Breast epithelium (tissue), 4 donors: ENCODE measurements around the gene COL4A2. TPM values are rescaled to one million over a fixed set of nuclear protein-coding genes. Genes with fewer than 3 reads are reported as not detected.

Experiments used
- DNase-seq, 2 donors: peaks; one replicate each; pipeline ENCODE4 v3.0.0-alpha.2; 2019; ENCODE audit warnings: low spot score in 2 of 2
- H3K27ac ChIP-seq, 2 donors: fragments of 200-600 bp; sonication (generic) in 1 of 2; one replicate each; pipeline ENCODE4 v1.5.1; 2016 to 2019; ENCODE audit warnings: mild to moderate bottlenecking in 1 of 2
- H3K27me3 ChIP-seq, 2 donors: fragments of 200-600 bp; sonication (generic) in 1 of 2; one replicate each; pipeline versions ENCODE4 v1.5.1 to v1.6.0; 2017 to 2019; ENCODE audit warnings: control low read depth in 1 of 2, mild to moderate bottlenecking in 1 of 2
- H3K36me3 ChIP-seq: fragments of 200-600 bp; one replicate; pipeline ENCODE4 v1.5.1; 2019
- H3K4me1 ChIP-seq, 2 donors: fragments of 200-600 bp; sonication (generic); one replicate each; pipeline ENCODE4 v1.5.1; 2016 to 2019; ENCODE audit warnings: control low read depth in 1 of 2
- H3K4me3 ChIP-seq, 3 donors: fragments of 200-600 bp; sonication (generic); 1 replicate in 2 of 3; 2 replicates in 1 of 3; pipeline ENCODE4 v1.5.1; 2016 to 2019; ENCODE audit warnings: mild to moderate bottlenecking in 3 of 3, moderate library complexity in 2 of 3
- H3K9me3 ChIP-seq, 2 donors: fragments of 200-600 bp; sonication (generic) in 1 of 2; one replicate each; pipeline ENCODE4 v1.5.1; 2016 to 2019; ENCODE audit warnings: control low read depth in 1 of 2
- POLR2A ChIP-seq: fragments of 450-650 bp; IDR thresholded peaks from one replicate; pipeline ENCODE4 v1.6.1; 2016; ENCODE audit warnings: antibody characterized with exemption, mild to moderate bottlenecking, moderate library complexity
- POLR2AphosphoS5 ChIP-seq, 3 donors: sonication (generic); formaldehyde crosslinking; IDR thresholded peaks; one replicate each; pipeline ENCODE4 v1.6.1; 2017; ENCODE audit warnings: antibody characterized with exemption in 3 of 3
- intact Hi-C: fragments of 100-400 bp; cut with DNase I; formaldehyde crosslinking; loops from one replicate; pipeline ENCODE4 v1.15.1; 2023; ENCODE audit warnings: low total_unique reads
- total RNA-seq, 3 donors: library from RNA; depleted of rRNA; stranded (reverse); fragments of >200 nt; gene quantifications; one replicate each; pipeline ENCODE4 v1.1.0, GENCODE V29; 2016
- TF ChIP-seq, protein P1 (sequence below), 3 donors: fragments of 450-650 bp; IDR thresholded peaks; one replicate each; pipeline ENCODE4 v1.5.1; 2016 to 2017; ENCODE audit warnings: antibody characterized with exemption in 3 of 3, mild to moderate bottlenecking in 3 of 3, moderate library complexity in 3 of 3

The COL4A2 gene
- total RNA-seq, 3 donors from 2014 or later: 107 to 841 (median 307) TPM

DNA sequence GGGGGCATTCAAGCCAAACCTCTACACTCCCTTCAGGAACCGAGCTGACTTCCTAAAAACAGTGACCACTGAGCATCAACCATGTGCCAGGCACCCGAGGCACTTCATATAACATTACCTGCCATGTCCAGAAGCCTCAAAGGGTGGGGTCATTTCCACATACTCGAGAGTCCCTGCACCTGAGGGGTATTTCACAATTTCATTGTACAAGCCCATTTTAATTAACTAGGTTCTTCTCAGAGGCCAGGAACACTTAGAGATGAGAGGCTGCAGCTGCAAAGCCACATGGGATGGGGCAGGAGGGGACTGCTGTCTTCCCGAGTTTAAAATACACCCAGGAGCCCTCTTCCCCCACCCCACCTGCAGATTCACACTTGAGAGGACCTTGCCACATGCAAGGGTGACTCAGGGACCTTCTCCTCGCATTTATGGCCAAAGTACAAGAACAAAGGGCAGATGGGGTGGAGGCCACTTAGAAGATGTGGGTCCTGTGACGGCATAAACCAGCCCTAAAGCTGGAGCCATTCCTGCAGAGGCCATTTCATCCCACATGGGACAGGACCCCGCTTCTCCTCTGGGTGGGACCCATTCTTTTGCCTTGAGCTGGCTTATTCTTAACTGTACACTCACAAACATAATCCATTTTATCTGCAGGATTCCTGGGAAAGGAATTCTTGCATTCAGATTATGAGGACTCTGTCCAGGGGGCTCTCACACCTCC lies 210.6 kb downstream of the COL4A2 start:
- Histone ChIP-seq H3K9me3 (no peaks in the 10 kb centered on the region), H3K27me3 (no peaks in the 10 kb centered on the region), H3K4me1 (no peaks in the 10 kb centered on the region), H3K27ac (no peak overlapping the region), H3K36me3 (no peaks in the 10 kb centered on the region), H3K4me3 (no peak overlapping the region)
- TF ChIP-seq, protein P1, sequence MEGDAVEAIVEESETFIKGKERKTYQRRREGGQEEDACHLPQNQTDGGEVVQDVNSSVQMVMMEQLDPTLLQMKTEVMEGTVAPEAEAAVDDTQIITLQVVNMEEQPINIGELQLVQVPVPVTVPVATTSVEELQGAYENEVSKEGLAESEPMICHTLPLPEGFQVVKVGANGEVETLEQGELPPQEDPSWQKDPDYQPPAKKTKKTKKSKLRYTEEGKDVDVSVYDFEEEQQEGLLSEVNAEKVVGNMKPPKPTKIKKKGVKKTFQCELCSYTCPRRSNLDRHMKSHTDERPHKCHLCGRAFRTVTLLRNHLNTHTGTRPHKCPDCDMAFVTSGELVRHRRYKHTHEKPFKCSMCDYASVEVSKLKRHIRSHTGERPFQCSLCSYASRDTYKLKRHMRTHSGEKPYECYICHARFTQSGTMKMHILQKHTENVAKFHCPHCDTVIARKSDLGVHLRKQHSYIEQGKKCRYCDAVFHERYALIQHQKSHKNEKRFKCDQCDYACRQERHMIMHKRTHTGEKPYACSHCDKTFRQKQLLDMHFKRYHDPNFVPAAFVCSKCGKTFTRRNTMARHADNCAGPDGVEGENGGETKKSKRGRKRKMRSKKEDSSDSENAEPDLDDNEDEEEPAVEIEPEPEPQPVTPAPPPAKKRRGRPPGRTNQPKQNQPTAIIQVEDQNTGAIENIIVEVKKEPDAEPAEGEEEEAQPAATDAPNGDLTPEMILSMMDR (IDR thresholded peaks at IDR 0.05): no peak
- TF ChIP-seq POLR2A (no peak), POLR2AphosphoS5 (IDR thresholded peaks at IDR 0.05) (no peak)
- DNase-seq: no peak
- intact Hi-C loops: no loop called here

GRCh38 chr13:110518226-110518525 lies 211.1 kb downstream of the COL4A2 start:
- Histone ChIP-seq H3K27ac (no peak overlapping the region), H3K27me3 (no peaks in the 10 kb centered on the region)

GRCh38 chr13:110518571-110518970 lies 211.5 kb downstream of the COL4A2 start:
- DNase-seq: no peak
- Histone ChIP-seq H3K4me3 (no peak overlapping the region), H3K36me3 (no peaks in the 10 kb centered on the region), H3K27me3 (no peaks in the 10 kb centered on the region), H3K4me1 (no peaks in the 10 kb centered on the region), H3K27ac (no peak overlapping the region), H3K9me3 (no peaks in the 10 kb centered on the region)
- intact Hi-C loops: no loop called here
- TF ChIP-seq, protein P1 (IDR thresholded peaks at IDR 0.05): no peak
- no peak for TF ChIP-seq POLR2AphosphoS5 (IDR thresholded peaks at IDR 0.05)
- no peak for TF ChIP-seq POLR2A

More at GRCh38 chr13:110518226-110518525, 211.1 kb downstream of the COL4A2 start:
- H3K36me3 ChIP-seq: no peaks in the 10 kb centered on the region
- no peak for DNase-seq
- intact Hi-C loops: no loop called here
- H3K4me1 ChIP-seq: no peaks in the 10 kb centered on the region
- no peaks in the 10 kb centered on the region for H3K9me3 ChIP-seq
- no peak overlapping the region for H3K4me3 ChIP-seq
- TF ChIP-seq POLR2AphosphoS5 (IDR thresholded peaks at IDR 0.05): no peak
- no peak for TF ChIP-seq POLR2A
- TF ChIP-seq, protein P1 (IDR thresholded peaks at IDR 0.05): no peak

DNA sequence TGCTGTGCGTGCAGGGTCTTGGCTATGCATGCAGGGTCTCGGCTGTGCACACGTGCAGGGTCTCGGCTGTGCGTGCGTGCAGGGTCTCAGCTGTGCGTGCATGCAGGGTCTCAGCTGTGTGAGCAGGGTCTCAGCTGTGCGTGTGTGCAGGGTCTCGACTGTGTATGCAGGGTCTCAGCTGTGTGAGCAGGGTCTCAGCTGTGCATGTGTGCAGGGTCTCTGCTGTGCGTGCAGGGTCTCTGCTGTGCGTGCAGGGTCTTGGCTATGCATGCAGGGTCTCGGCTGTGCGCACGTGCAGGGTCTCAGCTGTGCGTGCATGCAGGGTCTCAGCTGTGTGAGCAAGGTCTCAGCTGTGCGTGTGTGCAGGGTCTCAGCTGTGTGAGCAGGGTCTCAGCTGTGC lies 212.0 kb downstream of the COL4A2 start:
- Histone ChIP-seq H3K27ac (no peak overlapping the region), H3K27me3 (no peaks in the 10 kb centered on the region), H3K36me3 (no peaks in the 10 kb centered on the region), H3K9me3 (no peaks in the 10 kb centered on the region), H3K4me1 (peaks cover 0 to 4% of the 10 kb centered on the region in 2 donors), H3K4me3 (no peak overlapping the region)
- no peak for DNase-seq
- intact Hi-C loops: no loop called here
- TF ChIP-seq POLR2A (no peak), POLR2AphosphoS5 (IDR thresholded peaks at IDR 0.05) (no peak)
- TF ChIP-seq, protein P1 (IDR thresholded peaks at IDR 0.05): no peak

DNA sequence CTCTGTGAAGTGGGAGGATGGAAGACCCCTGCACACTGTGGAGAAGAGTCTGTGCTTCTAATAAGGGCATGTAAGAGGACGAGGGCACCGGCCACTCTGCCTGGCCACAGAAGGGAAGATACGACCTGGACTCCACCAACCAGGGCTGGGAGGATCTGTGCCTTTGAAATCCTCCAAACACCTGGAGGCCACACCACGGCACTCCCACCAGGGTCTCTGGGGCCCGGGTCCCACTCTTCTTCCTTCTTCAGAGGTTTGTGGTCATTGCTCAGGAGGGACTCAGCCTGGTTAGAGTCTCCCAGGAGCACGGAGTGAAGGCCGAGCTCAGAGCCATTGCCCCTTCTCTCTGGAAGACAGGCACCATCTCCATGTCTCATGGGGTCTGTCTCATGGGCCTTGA lies 212.4 kb downstream of the COL4A2 start:
- H3K4me1 ChIP-seq: peaks cover 2 to 4% of the 10 kb centered on the region in 2 donors
- DNase-seq: no peak
- no peaks in the 10 kb centered on the region for H3K27me3 ChIP-seq
- no peak overlapping the region for H3K4me3 ChIP-seq
- intact Hi-C loops: no loop called here
- TF ChIP-seq, protein P1 (IDR thresholded peaks at IDR 0.05): no peak
- TF ChIP-seq POLR2AphosphoS5 (IDR thresholded peaks at IDR 0.05): no peak
- no peak for TF ChIP-seq POLR2A
- no peaks in the 10 kb centered on the region for H3K36me3 ChIP-seq
- H3K27ac ChIP-seq: peak overlapping the region in 1 of 2 donors; percentile 74
- no peaks in the 10 kb centered on the region for H3K9me3 ChIP-seq
